ENCODE measurements around the gene IRX5. TPM values are rescaled to one million over a fixed set of nuclear protein-coding genes. Genes with fewer than 3 reads are reported as not detected.

Gene IRX5
- total and polyA plus RNA-seq, 2 of the 8 experiments (the other 6 are each of a cell fraction or from before 2014, with no cell fraction given) = 0.48 to 0.56 TPM

DNA sequence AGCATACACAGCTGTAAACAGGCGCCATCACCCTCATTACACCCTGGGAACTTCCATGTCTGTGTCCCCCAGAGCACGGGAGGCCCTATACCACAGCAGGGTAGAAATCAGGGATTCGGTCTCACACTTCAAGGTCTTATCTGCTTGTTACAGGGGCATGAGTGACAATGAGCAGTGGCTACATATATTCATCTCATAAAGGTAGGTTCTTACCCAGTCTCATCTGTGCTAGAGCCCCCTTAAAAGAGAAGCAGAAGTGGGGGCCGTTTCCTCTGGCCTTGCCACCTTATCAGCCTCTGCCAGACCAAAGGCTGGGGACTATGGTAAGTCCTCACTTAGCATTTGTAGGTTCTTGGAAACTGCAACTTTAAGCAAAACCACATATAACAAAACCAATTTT is 46.5 kb downstream of the IRX5 start:
- Histone ChIP-seq H4K91ac (replicated peaks; ENCODE audit: insufficient read length, low read length) (no peak overlapping the region), H3K23ac (ENCODE audit: insufficient read length) (no peak overlapping the region), H2AFZ (ENCODE audit: low read length) (no peak overlapping the region), H3K27me3 (replicated peaks in 1 of 4; ENCODE audit: control insufficient read depth in 3 of 4, extremely low read depth in 1 of 4, insufficient read depth in 3 of 4, low read length in 3 of 4) (no peaks in the 10 kb centered on the region; a peak in 1 of 7 replicates), H3K4me3 (ENCODE audit: extremely low read depth in 1 of 4, insufficient read depth in 2 of 4, low read depth in 3 of 4, low read length in 4 of 4) (no peak overlapping the region), H3K79me1 (ENCODE audit: low read depth, low read length) (no peaks in the 10 kb centered on the region), H2AK5ac (ENCODE audit: low read depth, low read length) (no peak overlapping the region), H3K23me2 (ENCODE audit: low read depth, low read length) (no peaks in the 10 kb centered on the region), H2BK12ac (ENCODE audit: low read depth, low read length) (no peak overlapping the region), H3K9ac (replicated peaks in 1 of 4; ENCODE audit: extremely low read depth in 1 of 4, low read depth in 3 of 4, low read length in 3 of 4) (no peak overlapping the region), H3K56ac (replicated peaks; ENCODE audit: insufficient read length, low read depth, low read length) (no peak overlapping the region), H2BK20ac (ENCODE audit: low read length) (no peak overlapping the region), H3K4me1 (replicated peaks in 1 of 4; ENCODE audit: control insufficient read depth in 3 of 4, insufficient read depth in 4 of 4, low read length in 3 of 4) (0 out of 7 replicates have a peak, but pooled peaks cover 0 to 2% (median 0%) of the 10 kb centered on the region in 4 experiments), H3K18ac (ENCODE audit: extremely low read depth, low read length) (no peak overlapping the region), H4K20me1 (replicated peaks in 1 of 2; ENCODE audit: control insufficient read depth in 1 of 2, insufficient read depth in 2 of 2, low read length in 2 of 2) (no peaks in the 10 kb centered on the region), H3K27ac (ENCODE audit: low read depth, low read length) (no peak overlapping the region), H3K4ac (replicated peaks; ENCODE audit: insufficient read length, low read depth, low read length) (no peak overlapping the region), H3K4me2 (ENCODE audit: insufficient read depth in 1 of 2, low read depth in 2 of 2, low read length in 2 of 2) (no peak overlapping the region), H2BK5ac (ENCODE audit: low read depth, low read length) (no peak overlapping the region), H2BK15ac (ENCODE audit: low read length) (no peak overlapping the region), H3K36me3 (ENCODE audit: control insufficient read depth in 2 of 4, insufficient read depth in 4 of 4, low read length in 3 of 4) (no peaks in the 10 kb centered on the region), H2BK120ac (replicated peaks; ENCODE audit: low read depth, low read length) (no peak overlapping the region), H4K5ac (ENCODE audit: insufficient read length, low read depth, low read length) (no peak overlapping the region), H4K8ac (ENCODE audit: extremely low read depth, insufficient read depth, low read length) (no peak overlapping the region), H3K14ac (ENCODE audit: insufficient read length) (no peak overlapping the region), H3K9me3 (ENCODE audit: insufficient read depth in 2 of 2, low read depth in 1 of 2, low read length in 1 of 2) (no peaks in the 10 kb centered on the region), H3K79me2 (ENCODE audit: control insufficient read depth in 1 of 2, insufficient read depth in 2 of 2, low read length in 2 of 2) (no peaks in the 10 kb centered on the region)
- 89% methylated on average over 4 of the region's 4 CpGs; no CpG with 5 or more reads in 1 of the 2 experiments for WGBS, 2 experiments (ENCODE audit: extremely low coverage in 1 of 2, insufficient coverage in 1 of 2, insufficient read length in 1 of 2, insufficient replicate concordance in 2 of 2, low coverage in 1 of 2, low lambda C conversion rate in 2 of 2, missing lambda C conversion rate in 1 of 2)
- FAIRE-seq (no peak), DNase-seq (ENCODE audit: low read depth in 1 of 2, low spot score in 2 of 2) (no peak)
- POLR2A ChIA-PET (ENCODE audit: partially characterized antibody) = no interaction called here
- CTCF ChIA-PET (ENCODE audit: partially characterized antibody) = interaction anchor here (1.9 kb wide), 1 partner anchor 44 kb away, joined by 6 read pairs; no protein-coding TSS in a partner anchor
- TF ChIP-seq CBX8 (IDR thresholded peaks at IDR 0.05; ENCODE audit: borderline replicate concordance, low read depth, low read length) (no peak), ZNF274 (IDR thresholded peaks at IDR 0.05; ENCODE audit: borderline replicate concordance, extremely low read depth, low read length) (no peak), MAX (IDR thresholded peaks at IDR 0.05) (no peak), BRCA1 (IDR thresholded peaks at IDR 0.05; ENCODE audit: low read depth, low read length) (no peak), CHD1 (IDR thresholded peaks at IDR 0.05; ENCODE audit: low read depth, low read length) (no peak), BACH1 (IDR thresholded peaks at IDR 0.05; ENCODE audit: low read length) (no peak)
- TF ChIP-seq, protein P1, sequence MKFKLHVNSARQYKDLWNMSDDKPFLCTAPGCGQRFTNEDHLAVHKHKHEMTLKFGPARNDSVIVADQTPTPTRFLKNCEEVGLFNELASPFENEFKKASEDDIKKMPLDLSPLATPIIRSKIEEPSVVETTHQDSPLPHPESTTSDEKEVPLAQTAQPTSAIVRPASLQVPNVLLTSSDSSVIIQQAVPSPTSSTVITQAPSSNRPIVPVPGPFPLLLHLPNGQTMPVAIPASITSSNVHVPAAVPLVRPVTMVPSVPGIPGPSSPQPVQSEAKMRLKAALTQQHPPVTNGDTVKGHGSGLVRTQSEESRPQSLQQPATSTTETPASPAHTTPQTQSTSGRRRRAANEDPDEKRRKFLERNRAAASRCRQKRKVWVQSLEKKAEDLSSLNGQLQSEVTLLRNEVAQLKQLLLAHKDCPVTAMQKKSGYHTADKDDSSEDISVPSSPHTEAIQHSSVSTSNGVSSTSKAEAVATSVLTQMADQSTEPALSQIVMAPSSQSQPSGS (IDR thresholded peaks at IDR 0.05; ENCODE audit: low read length) = no peak

All from H1 (cell line).